ENCODE measurements around the gene NKIRAS2. TPM values are rescaled to one million over a fixed set of nuclear protein-coding genes. Genes with fewer than 3 reads are reported as not detected.
A peak's percentile ranks its signal among the peaks of the same experiment; 100 is the strongest.

Gene NKIRAS2
- total and polyA plus RNA-seq, 4 experiments from 2014 or later = 19.7 to 28.8 (median 20.8) TPM

DNA sequence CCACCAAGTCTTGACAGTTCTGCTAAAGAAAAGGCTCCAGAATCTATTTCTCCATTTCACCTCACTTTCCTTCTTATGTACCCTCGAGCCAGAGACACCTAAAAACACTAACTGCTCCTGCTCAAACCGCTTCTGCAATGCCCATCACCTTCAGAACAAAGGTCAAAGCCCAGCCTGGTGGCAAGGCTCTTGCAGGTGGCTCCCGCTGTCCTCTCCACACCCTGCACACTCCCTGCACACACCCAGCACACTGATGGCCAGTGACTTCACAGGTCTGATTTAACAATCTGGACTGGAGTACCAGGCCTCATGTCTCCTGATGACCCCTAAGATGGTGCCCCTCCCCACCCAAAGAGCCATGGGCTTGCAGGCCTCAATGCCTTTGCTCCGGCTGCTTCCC, 40.3 kb downstream of the NKIRAS2 start:
- Histone ChIP-seq H3K27me3 (ENCODE audit: insufficient read depth, low read length) (no peaks in the 10 kb centered on the region), H3K27ac (ENCODE audit: low read depth, low read length) (no peak overlapping the region), H3K4me1 (ENCODE audit: insufficient read depth, low read length) (peaks cover 4% of the 10 kb centered on the region), H3K36me3 (ENCODE audit: insufficient read depth, low read length) (no peaks in the 10 kb centered on the region), H3K4me3 (ENCODE audit: low read length in 2 of 2) (no peak overlapping the region), H3K9me3 (ENCODE audit: control insufficient read depth in 1 of 2, low read length in 2 of 2) (no peaks in the 10 kb centered on the region)
- POLR2A ChIA-PET (ENCODE audit: partially characterized antibody) = no interaction called here
- CTCF ChIA-PET (ENCODE audit: partially characterized antibody) = interaction anchor here (1.2 kb wide), 1 partner anchor 34 kb away, joined by 3 read pairs; no protein-coding TSS in a partner anchor
- Mint-ChIP-seq H3K4me1 (peaks cover 0 to 7% (median 4%) of the 10 kb centered on the region in 4 donors), H3K36me3 (no peaks in the 10 kb centered on the region), H3K9me3 (no peaks in the 10 kb centered on the region), H3K4me3 (no peak overlapping the region), H3K27ac (peak overlapping the region in 1 of 7 donors; percentile 76), H3K27me3 (peaks cover 5 to 12% of the 10 kb centered on the region in 2 donors)
- DNase-seq = no peak
- intact Hi-C loops (cut with micrococcal nuclease) = no loop called here

DNA sequence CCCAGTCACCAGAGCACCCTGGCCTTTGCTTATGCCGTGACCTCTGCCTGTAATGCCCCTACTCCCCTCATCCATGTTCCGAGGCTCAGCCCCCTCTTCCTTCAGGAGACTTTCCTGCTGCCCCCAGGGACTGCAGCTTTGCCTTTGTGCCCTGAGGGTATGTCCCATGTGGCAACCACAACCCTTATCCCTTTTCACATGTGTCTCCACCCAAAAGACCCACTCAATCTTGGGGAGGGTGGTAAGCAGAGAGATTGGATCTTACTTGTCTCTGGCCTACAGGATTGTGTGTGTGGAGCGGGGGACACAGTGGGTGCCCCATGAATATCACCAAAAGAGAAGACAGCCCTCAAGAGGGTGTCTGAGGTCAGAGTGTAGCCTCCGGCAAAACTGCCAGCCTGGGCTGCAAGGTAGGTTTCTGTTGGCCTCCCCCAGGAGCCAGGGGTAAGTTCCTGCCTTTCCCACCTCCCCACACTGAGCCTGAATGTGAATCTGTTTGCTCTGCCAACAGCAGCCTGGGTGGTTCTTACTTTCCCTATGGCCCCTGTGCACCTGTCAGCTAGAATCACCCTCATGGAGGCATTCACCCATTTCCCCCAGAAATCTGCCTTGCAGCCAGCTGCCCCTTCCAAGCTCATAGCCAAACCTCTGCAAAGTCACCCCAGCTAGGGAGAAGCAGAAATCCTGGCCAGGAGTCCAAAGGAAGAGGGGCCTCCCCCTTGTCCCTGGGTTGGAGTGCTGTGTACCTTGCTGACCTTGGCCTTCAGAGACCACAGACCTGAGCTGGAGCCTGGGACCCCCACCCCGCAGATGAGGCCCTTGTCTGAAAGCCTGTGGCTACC, 42.0 kb downstream of the NKIRAS2 start:
- Mint-ChIP-seq H3K27me3 (peaks cover 2 to 8% of the 10 kb centered on the region in 2 donors), H3K4me3 (no peak overlapping the region), H3K27ac (no peak overlapping the region), H3K4me1 (peaks cover 0 to 7% (median 4%) of the 10 kb centered on the region in 4 donors), H3K9me3 (no peaks in the 10 kb centered on the region), H3K36me3 (no peaks in the 10 kb centered on the region)
- CTCF ChIA-PET (ENCODE audit: partially characterized antibody) = interaction anchor here (0.8 kb wide), 1 partner anchor 99 kb away, joined by 3 read pairs; no protein-coding TSS in a partner anchor
- peaks cover 4% of the 10 kb centered on the region for H3K4me1 ChIP-seq (ENCODE audit: insufficient read depth, low read length)
- DNase-seq = no peak
- no peaks in the 10 kb centered on the region for H3K9me3 ChIP-seq (ENCODE audit: control insufficient read depth in 1 of 2, low read length in 2 of 2)
- intact Hi-C loops (cut with micrococcal nuclease) = no loop called here
- H3K36me3 ChIP-seq (ENCODE audit: insufficient read depth, low read length) = no peaks in the 10 kb centered on the region
- POLR2A ChIA-PET (ENCODE audit: partially characterized antibody) = no interaction called here
- H3K27ac ChIP-seq (ENCODE audit: low read depth, low read length) = no peak overlapping the region
- no peaks in the 10 kb centered on the region for H3K27me3 ChIP-seq (ENCODE audit: insufficient read depth, low read length)
- no peak overlapping the region for H3K4me3 ChIP-seq (ENCODE audit: low read length in 2 of 2)

DNA sequence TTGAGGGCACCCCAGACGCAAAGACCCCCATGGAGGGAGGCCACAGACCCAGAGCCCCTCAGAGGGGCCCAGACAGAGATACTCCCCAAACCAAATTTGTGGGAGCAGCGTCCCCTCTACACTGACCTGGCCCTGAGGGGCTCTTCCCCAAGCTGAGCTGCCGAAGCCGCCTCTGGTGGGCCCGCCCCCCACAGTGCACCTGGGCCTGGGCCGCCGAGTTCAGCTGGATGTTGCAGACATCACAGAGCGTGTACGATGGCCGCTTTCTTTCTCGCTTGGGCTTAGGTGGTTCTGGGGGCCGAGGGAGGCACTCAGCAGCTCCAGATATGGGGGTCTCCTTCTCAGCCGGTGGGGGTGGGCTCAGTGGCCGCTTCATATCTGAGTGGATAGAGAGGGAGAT, 42.8 kb downstream of the NKIRAS2 start:
- Histone ChIP-seq H3K36me3 (ENCODE audit: insufficient read depth, low read length) (no peaks in the 10 kb centered on the region), H3K4me1 (ENCODE audit: insufficient read depth, low read length) (peaks cover 10% of the 10 kb centered on the region), H3K9me3 (ENCODE audit: control insufficient read depth in 1 of 2, low read length in 2 of 2) (no peaks in the 10 kb centered on the region), H3K4me3 (ENCODE audit: low read length in 2 of 2) (no peak overlapping the region), H3K27me3 (ENCODE audit: insufficient read depth, low read length) (no peaks in the 10 kb centered on the region), H3K27ac (ENCODE audit: low read depth, low read length) (no peak overlapping the region)
- POLR2A ChIA-PET (ENCODE audit: partially characterized antibody) = no interaction called here
- Mint-ChIP-seq H3K4me1 (peaks cover 0 to 7% (median 4%) of the 10 kb centered on the region in 4 donors), H3K27me3 (peaks cover 2 to 12% of the 10 kb centered on the region in 2 donors), H3K9me3 (no peaks in the 10 kb centered on the region), H3K36me3 (no peaks in the 10 kb centered on the region), H3K27ac (no peak overlapping the region), H3K4me3 (no peak overlapping the region)
- intact Hi-C loops (cut with micrococcal nuclease) = loop anchor here (1.0 kb wide), 2 partner anchors 37 to 99 kb away; no protein-coding TSS in a partner anchor
- no peak for DNase-seq
- CTCF ChIA-PET (ENCODE audit: partially characterized antibody) = interaction anchor here (0.8 to 1.5 kb wide), 4 partner anchors 21 to 100 kb away, joined by 3 read pairs; no protein-coding TSS in a partner anchor

DNA sequence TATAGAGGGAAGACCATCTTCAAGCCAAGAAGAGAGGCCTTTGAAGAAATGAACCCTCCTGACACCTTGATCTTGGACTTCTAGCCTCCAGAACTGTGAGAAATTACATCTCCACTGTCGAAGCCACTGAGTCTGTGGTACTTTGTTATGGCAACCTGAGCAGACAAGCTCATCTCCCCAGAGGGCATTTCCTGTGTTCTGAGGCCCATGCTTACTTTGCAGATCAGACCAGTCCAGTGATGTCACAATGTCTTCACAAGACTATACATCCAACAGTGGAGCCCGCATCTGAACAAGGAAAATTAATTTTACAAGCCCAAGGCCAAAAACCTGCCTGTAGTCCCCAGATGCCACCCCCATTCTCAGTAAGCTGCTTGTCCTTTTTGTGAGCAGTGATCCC, 45.3 kb downstream of the NKIRAS2 start:
- H3K27me3 ChIP-seq (ENCODE audit: insufficient read depth, low read length) = no peaks in the 10 kb centered on the region
- peaks cover 5 to 9% of the 10 kb centered on the region in 2 donors for H3K27me3 Mint-ChIP-seq
- no peaks in the 10 kb centered on the region for H3K9me3 ChIP-seq (ENCODE audit: control insufficient read depth in 1 of 2, low read length in 2 of 2)
- no peak overlapping the region for H3K4me3 ChIP-seq (ENCODE audit: low read length in 2 of 2)
- intact Hi-C loops (cut with micrococcal nuclease) = no loop called here
- DNase-seq = no peak
- no peak overlapping the region for H3K27ac ChIP-seq (ENCODE audit: low read depth, low read length)
- peaks cover 0 to 7% (median 4%) of the 10 kb centered on the region in 4 donors for H3K4me1 Mint-ChIP-seq
- no peaks in the 10 kb centered on the region for H3K36me3 Mint-ChIP-seq
- H3K9me3 Mint-ChIP-seq = no peaks in the 10 kb centered on the region
- peak overlapping the region in 1 of 7 donors; percentile 53 for H3K27ac Mint-ChIP-seq
- H3K4me3 Mint-ChIP-seq = no peak overlapping the region
- H3K36me3 ChIP-seq (ENCODE audit: insufficient read depth, low read length) = no peaks in the 10 kb centered on the region
- POLR2A ChIA-PET (ENCODE audit: partially characterized antibody) = interaction anchor here (1.5 kb wide), 1 partner anchor 46 kb away, joined by 4 read pairs; no protein-coding TSS in a partner anchor
- H3K4me1 ChIP-seq (ENCODE audit: insufficient read depth, low read length) = peaks cover 10% of the 10 kb centered on the region
- CTCF ChIA-PET (ENCODE audit: partially characterized antibody) = interaction anchor here (0.8 to 5.3 kb wide), 26 partner anchors 9 to 328 kb away, joined by 3 to 124 read pairs (median 5); partner anchors contain the start of genes DHX58, DNAJC7, GHDC and KAT2A

DNA sequence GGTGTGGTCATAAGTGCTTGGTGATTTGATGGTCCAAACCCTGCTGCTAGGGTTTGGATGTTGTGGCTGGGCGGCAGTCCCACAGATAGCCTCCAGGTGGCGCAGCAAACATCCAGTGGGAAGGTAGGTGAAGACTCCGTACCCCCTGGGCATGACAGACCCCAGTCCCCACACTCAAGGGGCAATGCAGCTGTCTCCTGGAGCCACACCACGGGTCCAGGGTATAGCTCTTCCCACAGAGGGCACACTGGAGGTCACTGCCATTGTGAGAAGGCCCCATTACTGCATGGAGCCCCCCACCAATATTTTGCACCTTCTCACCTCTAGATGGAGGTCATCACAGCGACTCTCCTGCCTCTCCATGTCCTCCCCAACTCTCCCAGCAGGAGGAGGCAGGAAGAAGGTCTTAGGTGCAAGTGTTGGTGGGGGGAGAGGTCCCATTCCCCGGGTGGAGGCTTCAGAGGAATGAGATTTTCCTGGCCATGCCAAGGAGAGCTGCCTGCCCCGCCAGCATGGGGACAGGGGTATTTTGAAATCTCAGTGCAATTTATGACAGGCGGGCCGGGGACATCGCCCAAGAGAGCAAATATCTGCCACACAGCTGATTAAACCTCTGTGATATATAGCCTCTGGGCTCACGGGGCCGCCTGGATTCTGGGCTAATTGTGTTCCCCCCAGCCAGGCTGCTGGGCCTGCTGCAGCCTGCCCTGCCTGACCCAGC, 47.6 kb downstream of the NKIRAS2 start:
- H3K4me3 Mint-ChIP-seq = no peak overlapping the region
- intact Hi-C loops (cut with micrococcal nuclease) = loop anchor here (1.0 kb wide), 2 partner anchors 49 to 104 kb away; no protein-coding TSS in a partner anchor
- Histone ChIP-seq H3K36me3 (ENCODE audit: insufficient read depth, low read length) (no peaks in the 10 kb centered on the region), H3K9me3 (ENCODE audit: control insufficient read depth in 1 of 2, low read length in 2 of 2) (no peaks in the 10 kb centered on the region), H3K4me1 (ENCODE audit: insufficient read depth, low read length) (peaks cover 18% of the 10 kb centered on the region), H3K27me3 (ENCODE audit: insufficient read depth, low read length) (peaks cover 13% of the 10 kb centered on the region), H3K4me3 (ENCODE audit: low read length in 2 of 2) (no peak overlapping the region), H3K27ac (ENCODE audit: low read depth, low read length) (no peak overlapping the region)
- no peaks in the 10 kb centered on the region for H3K9me3 Mint-ChIP-seq
- ChIA-PET POLR2A (ENCODE audit: partially characterized antibody) (interaction anchor here (0.6 to 1.9 kb wide), 3 partner anchors 45 to 104 kb away, joined by 3 to 8 read pairs (median 3); partner anchors contain the start of gene DHX58), CTCF (ENCODE audit: partially characterized antibody) (interaction anchor here (0.7 to 5.3 kb wide), 17 partner anchors 9 to 114 kb away, joined by 3 to 124 read pairs (median 5); partner anchors contain the start of genes CNP, DHX58, KAT2A and ZNF385C)
- DNase-seq = peak; percentile 48 to 66 (median 59)
- no peaks in the 10 kb centered on the region for H3K36me3 Mint-ChIP-seq
- H3K4me1 Mint-ChIP-seq = peaks cover 2 to 8% (median 6%) of the 10 kb centered on the region in 4 donors
- H3K27me3 Mint-ChIP-seq = peaks cover 8 to 15% of the 10 kb centered on the region in 2 donors
- H3K27ac Mint-ChIP-seq = no peak overlapping the region

DNA sequence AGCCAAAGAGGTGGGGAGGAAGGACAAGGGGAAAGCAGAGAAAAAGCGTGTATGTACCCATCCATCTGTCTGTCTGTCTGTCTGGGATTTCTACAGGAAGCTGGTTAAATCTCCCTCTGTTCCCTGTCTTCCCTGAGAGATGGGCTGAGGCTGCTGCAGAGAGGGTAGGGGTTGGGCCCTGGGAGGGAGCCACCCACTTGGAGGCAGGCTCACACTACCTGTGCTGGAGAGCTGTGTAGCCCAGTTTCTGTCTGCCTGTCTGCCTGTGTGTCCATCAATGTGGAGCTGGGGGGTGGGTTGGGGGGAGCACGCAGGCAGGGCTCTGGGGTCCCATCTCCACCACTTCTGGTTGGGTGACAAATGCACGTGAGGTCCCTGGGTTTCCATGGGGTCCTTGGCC, 49.1 kb downstream of the NKIRAS2 start:
- no peak for DNase-seq
- Mint-ChIP-seq H3K36me3 (no peaks in the 10 kb centered on the region), H3K27me3 (peaks cover 17 to 25% of the 10 kb centered on the region in 2 donors), H3K4me1 (peaks cover 2 to 8% (median 5%) of the 10 kb centered on the region in 4 donors), H3K27ac (no peak overlapping the region), H3K4me3 (peak overlapping the region in 1 of 8 donors; percentile 20), H3K9me3 (no peaks in the 10 kb centered on the region)
- intact Hi-C loops (cut with micrococcal nuclease) = no loop called here
- Histone ChIP-seq H3K27ac (ENCODE audit: low read depth, low read length) (no peak overlapping the region), H3K27me3 (ENCODE audit: insufficient read depth, low read length) (peaks cover 13% of the 10 kb centered on the region), H3K9me3 (ENCODE audit: control insufficient read depth in 1 of 2, low read length in 2 of 2) (no peaks in the 10 kb centered on the region), H3K36me3 (ENCODE audit: insufficient read depth, low read length) (no peaks in the 10 kb centered on the region), H3K4me1 (ENCODE audit: insufficient read depth, low read length) (peaks cover 14% of the 10 kb centered on the region), H3K4me3 (ENCODE audit: low read length in 2 of 2) (no peak overlapping the region)
- POLR2A ChIA-PET (ENCODE audit: partially characterized antibody) = interaction anchor here (1.9 kb wide), 1 partner anchor 44 kb away, joined by 8 read pairs; the partner anchor contains the start of gene DHX58
- CTCF ChIA-PET (ENCODE audit: partially characterized antibody) = interaction anchor here (1.2 to 5.3 kb wide), 4 partner anchors 28 to 49 kb away, joined by 3 to 124 read pairs (median 46); partner anchors contain the start of genes DHX58 and KAT2A

Data from CD4-positive, alpha-beta memory T cell (primary cell).